ENCODE results near the gene UTP11.
"Not testable (repeated sequence)": the region's sequence is repeated elsewhere in the genome, so short reads cannot be mapped to it uniquely, and the experiment has no call there.

The UTP11 gene

GRCh38 chr1:38027201-38028104 lies 14.9 kb downstream of the UTP11 start:
- DNase-seq (ENCODE audit: low read depth) = no peak

GRCh38 chr1:38028105-38028591 lies 15.6 kb downstream of the UTP11 start:
- no peak for DNase-seq (ENCODE audit: low read depth)

GRCh38 chr1:38028671-38029070 lies 16.1 kb downstream of the UTP11 start:
- no peak for DNase-seq (ENCODE audit: low read depth)

- no peak for DNase-seq (ENCODE audit: low read depth)
Measured at GRCh38 chr1:38029081-38029681, 16.6 kb downstream of the UTP11 start.

GRCh38 chr1:38029685-38030511 lies 17.4 kb downstream of the UTP11 start:
- no peak for DNase-seq (ENCODE audit: low read depth)

- DNase-seq (ENCODE audit: low read depth) = no peak
Measured at GRCh38 chr1:38030596-38031512, 18.3 kb downstream of the UTP11 start.

GRCh38 chr1:38031513-38031866 lies 19.0 kb downstream of the UTP11 start:
- no peak for DNase-seq (ENCODE audit: low read depth)

- not testable (repeated sequence) for DNase-seq (ENCODE audit: low read depth)
Measured at GRCh38 chr1:38032992-38033391, 20.5 kb downstream of the UTP11 start.

- DNase-seq (ENCODE audit: low read depth) = no peak
Measured at GRCh38 chr1:38034871-38035270, 22.3 kb downstream of the UTP11 start.

GRCh38 chr1:38037221-38037939 lies 24.8 kb downstream of the UTP11 start:
- no peak for DNase-seq (ENCODE audit: low read depth)

GRCh38 chr1:38038861-38039260 lies 26.3 kb downstream of the UTP11 start:
- DNase-seq (ENCODE audit: low read depth) = peak; percentile 48

- DNase-seq (ENCODE audit: low read depth) = no peak
Measured at GRCh38 chr1:38039331-38040088, 27.0 kb downstream of the UTP11 start.

GRCh38 chr1:38041936-38042834 lies 29.7 kb downstream of the UTP11 start:
- no peak for DNase-seq (ENCODE audit: low read depth)

- no peak for DNase-seq (ENCODE audit: low read depth)
Measured at GRCh38 chr1:38043036-38043747, 30.7 kb downstream of the UTP11 start.

GRCh38 chr1:38044221-38045215 lies 32.0 kb downstream of the UTP11 start:
- no peak for DNase-seq (ENCODE audit: low read depth)

GRCh38 chr1:38045401-38046332 lies 33.1 kb downstream of the UTP11 start:
- no peak for DNase-seq (ENCODE audit: low read depth)
